ENCODE data around the gene SPON1. TPM values are rescaled to one million over a fixed set of nuclear protein-coding genes. Genes with fewer than 3 reads are reported as not detected.
A peak's percentile ranks its signal among the peaks of the same experiment; 100 is the strongest.

The SPON1 gene
- total and polyA plus RNA-seq, 2 experiments from 2014 or later: 2.9 to 6.4 TPM

DNA sequence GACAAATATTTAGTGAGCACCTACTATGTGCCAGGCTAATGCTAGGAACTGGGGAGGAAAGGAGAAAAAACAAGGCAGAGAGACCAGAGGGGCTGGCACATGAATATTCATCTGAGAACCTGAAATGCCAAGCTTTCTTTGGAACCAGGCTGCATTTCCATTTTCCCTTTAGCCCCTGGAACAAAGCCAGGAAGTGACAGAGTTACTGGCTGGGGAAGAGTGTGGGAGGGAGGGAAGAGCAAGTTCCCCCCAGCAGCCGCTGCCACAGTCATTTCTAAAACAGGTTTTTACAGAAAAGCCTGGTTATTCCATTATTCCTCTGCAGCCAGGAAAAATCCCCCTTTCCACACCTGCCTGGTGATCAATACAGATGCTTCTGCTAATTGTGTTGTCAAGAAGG is 97.0 kb downstream of the SPON1 start:
- Histone ChIP-seq H3K9me2 (ENCODE audit: insufficient read depth) (peaks cover 6% of the 10 kb centered on the region; the same call in 1 of the 2 replicates), H3F3A (replicated peaks; ENCODE audit: low read depth) (no peaks in the 10 kb centered on the region), H3K36me3 (ENCODE audit: insufficient read depth) (no peaks in the 10 kb centered on the region), H3K79me2 (replicated peaks; ENCODE audit: insufficient read depth) (no peaks in the 10 kb centered on the region), H3K4me3 (no peak overlapping the region), H3K27ac (ENCODE audit: low read depth) (no peak overlapping the region), H3K27me3 (ENCODE audit: insufficient read depth) (no peaks in the 10 kb centered on the region), H4K20me1 (replicated peaks; ENCODE audit: insufficient read depth) (no peaks in the 10 kb centered on the region), H3K4me2 (no peak overlapping the region), H3K4me1 (ENCODE audit: insufficient read depth) (peaks cover 4% of the 10 kb centered on the region; the same call in 1 of the 2 replicates), H2AFZ (no peak overlapping the region)
- Mint-ChIP-seq H3K27me3 (ENCODE audit: insufficient read depth, low read depth, poor library complexity) (no peaks in the 10 kb centered on the region), H3K27ac (no peak overlapping the region), H3K4me1 (peaks cover 9% of the 10 kb centered on the region; the same call in 2 of the 3 replicates), H3K4me3 (no peak overlapping the region), H3K9me3 (no peaks in the 10 kb centered on the region), H3K36me3 (ENCODE audit: low read depth) (no peaks in the 10 kb centered on the region)
- peak; percentile 53 for ATAC-seq
- TF ChIP-seq, protein P1, sequence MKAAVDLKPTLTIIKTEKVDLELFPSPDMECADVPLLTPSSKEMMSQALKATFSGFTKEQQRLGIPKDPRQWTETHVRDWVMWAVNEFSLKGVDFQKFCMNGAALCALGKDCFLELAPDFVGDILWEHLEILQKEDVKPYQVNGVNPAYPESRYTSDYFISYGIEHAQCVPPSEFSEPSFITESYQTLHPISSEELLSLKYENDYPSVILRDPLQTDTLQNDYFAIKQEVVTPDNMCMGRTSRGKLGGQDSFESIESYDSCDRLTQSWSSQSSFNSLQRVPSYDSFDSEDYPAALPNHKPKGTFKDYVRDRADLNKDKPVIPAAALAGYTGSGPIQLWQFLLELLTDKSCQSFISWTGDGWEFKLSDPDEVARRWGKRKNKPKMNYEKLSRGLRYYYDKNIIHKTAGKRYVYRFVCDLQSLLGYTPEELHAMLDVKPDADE (IDR thresholded peaks at IDR 0.05): no peak
- TF ChIP-seq ZNF331 (CRISPR knock-in tag; IDR thresholded peaks at IDR 0.05; ENCODE audit: low read depth): no peak
- no peak for TF ChIP-seq JUNB (IDR thresholded peaks at IDR 0.05; ENCODE audit: unreplicated experiment)
- no peak for TF ChIP-seq STAT1 (IDR thresholded peaks at IDR 0.05; ENCODE audit: unreplicated experiment)
- no peak for TF ChIP-seq POLR2AphosphoS5 (IDR thresholded peaks at IDR 0.05; ENCODE audit: low read depth)
- TF ChIP-seq NANOG (IDR thresholded peaks at IDR 0.05; ENCODE audit: borderline replicate concordance): no peak
- TF ChIP-seq EZH2phosphoT487 (IDR thresholded peaks at IDR 0.05; ENCODE audit: unreplicated experiment): no peak
- no peak for TF ChIP-seq ZNF114 (CRISPR knock-in tag; IDR thresholded peaks at IDR 0.05)
- TF ChIP-seq, protein P2, sequence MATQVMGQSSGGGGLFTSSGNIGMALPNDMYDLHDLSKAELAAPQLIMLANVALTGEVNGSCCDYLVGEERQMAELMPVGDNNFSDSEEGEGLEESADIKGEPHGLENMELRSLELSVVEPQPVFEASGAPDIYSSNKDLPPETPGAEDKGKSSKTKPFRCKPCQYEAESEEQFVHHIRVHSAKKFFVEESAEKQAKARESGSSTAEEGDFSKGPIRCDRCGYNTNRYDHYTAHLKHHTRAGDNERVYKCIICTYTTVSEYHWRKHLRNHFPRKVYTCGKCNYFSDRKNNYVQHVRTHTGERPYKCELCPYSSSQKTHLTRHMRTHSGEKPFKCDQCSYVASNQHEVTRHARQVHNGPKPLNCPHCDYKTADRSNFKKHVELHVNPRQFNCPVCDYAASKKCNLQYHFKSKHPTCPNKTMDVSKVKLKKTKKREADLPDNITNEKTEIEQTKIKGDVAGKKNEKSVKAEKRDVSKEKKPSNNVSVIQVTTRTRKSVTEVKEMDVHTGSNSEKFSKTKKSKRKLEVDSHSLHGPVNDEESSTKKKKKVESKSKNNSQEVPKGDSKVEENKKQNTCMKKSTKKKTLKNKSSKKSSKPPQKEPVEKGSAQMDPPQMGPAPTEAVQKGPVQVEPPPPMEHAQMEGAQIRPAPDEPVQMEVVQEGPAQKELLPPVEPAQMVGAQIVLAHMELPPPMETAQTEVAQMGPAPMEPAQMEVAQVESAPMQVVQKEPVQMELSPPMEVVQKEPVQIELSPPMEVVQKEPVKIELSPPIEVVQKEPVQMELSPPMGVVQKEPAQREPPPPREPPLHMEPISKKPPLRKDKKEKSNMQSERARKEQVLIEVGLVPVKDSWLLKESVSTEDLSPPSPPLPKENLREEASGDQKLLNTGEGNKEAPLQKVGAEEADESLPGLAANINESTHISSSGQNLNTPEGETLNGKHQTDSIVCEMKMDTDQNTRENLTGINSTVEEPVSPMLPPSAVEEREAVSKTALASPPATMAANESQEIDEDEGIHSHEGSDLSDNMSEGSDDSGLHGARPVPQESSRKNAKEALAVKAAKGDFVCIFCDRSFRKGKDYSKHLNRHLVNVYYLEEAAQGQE (IDR thresholded peaks at IDR 0.05; ENCODE audit: unreplicated experiment): no peak
- TF ChIP-seq, protein P3, sequence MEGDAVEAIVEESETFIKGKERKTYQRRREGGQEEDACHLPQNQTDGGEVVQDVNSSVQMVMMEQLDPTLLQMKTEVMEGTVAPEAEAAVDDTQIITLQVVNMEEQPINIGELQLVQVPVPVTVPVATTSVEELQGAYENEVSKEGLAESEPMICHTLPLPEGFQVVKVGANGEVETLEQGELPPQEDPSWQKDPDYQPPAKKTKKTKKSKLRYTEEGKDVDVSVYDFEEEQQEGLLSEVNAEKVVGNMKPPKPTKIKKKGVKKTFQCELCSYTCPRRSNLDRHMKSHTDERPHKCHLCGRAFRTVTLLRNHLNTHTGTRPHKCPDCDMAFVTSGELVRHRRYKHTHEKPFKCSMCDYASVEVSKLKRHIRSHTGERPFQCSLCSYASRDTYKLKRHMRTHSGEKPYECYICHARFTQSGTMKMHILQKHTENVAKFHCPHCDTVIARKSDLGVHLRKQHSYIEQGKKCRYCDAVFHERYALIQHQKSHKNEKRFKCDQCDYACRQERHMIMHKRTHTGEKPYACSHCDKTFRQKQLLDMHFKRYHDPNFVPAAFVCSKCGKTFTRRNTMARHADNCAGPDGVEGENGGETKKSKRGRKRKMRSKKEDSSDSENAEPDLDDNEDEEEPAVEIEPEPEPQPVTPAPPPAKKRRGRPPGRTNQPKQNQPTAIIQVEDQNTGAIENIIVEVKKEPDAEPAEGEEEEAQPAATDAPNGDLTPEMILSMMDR (conservative IDR thresholded peaks at IDR 0.05; ENCODE audit: low read depth in 2 of 2): no peak
- no peak for TF ChIP-seq CREB1 (CRISPR knock-in tag; IDR thresholded peaks at IDR 0.05; ENCODE audit: low read depth)
- TF ChIP-seq, protein P4, sequence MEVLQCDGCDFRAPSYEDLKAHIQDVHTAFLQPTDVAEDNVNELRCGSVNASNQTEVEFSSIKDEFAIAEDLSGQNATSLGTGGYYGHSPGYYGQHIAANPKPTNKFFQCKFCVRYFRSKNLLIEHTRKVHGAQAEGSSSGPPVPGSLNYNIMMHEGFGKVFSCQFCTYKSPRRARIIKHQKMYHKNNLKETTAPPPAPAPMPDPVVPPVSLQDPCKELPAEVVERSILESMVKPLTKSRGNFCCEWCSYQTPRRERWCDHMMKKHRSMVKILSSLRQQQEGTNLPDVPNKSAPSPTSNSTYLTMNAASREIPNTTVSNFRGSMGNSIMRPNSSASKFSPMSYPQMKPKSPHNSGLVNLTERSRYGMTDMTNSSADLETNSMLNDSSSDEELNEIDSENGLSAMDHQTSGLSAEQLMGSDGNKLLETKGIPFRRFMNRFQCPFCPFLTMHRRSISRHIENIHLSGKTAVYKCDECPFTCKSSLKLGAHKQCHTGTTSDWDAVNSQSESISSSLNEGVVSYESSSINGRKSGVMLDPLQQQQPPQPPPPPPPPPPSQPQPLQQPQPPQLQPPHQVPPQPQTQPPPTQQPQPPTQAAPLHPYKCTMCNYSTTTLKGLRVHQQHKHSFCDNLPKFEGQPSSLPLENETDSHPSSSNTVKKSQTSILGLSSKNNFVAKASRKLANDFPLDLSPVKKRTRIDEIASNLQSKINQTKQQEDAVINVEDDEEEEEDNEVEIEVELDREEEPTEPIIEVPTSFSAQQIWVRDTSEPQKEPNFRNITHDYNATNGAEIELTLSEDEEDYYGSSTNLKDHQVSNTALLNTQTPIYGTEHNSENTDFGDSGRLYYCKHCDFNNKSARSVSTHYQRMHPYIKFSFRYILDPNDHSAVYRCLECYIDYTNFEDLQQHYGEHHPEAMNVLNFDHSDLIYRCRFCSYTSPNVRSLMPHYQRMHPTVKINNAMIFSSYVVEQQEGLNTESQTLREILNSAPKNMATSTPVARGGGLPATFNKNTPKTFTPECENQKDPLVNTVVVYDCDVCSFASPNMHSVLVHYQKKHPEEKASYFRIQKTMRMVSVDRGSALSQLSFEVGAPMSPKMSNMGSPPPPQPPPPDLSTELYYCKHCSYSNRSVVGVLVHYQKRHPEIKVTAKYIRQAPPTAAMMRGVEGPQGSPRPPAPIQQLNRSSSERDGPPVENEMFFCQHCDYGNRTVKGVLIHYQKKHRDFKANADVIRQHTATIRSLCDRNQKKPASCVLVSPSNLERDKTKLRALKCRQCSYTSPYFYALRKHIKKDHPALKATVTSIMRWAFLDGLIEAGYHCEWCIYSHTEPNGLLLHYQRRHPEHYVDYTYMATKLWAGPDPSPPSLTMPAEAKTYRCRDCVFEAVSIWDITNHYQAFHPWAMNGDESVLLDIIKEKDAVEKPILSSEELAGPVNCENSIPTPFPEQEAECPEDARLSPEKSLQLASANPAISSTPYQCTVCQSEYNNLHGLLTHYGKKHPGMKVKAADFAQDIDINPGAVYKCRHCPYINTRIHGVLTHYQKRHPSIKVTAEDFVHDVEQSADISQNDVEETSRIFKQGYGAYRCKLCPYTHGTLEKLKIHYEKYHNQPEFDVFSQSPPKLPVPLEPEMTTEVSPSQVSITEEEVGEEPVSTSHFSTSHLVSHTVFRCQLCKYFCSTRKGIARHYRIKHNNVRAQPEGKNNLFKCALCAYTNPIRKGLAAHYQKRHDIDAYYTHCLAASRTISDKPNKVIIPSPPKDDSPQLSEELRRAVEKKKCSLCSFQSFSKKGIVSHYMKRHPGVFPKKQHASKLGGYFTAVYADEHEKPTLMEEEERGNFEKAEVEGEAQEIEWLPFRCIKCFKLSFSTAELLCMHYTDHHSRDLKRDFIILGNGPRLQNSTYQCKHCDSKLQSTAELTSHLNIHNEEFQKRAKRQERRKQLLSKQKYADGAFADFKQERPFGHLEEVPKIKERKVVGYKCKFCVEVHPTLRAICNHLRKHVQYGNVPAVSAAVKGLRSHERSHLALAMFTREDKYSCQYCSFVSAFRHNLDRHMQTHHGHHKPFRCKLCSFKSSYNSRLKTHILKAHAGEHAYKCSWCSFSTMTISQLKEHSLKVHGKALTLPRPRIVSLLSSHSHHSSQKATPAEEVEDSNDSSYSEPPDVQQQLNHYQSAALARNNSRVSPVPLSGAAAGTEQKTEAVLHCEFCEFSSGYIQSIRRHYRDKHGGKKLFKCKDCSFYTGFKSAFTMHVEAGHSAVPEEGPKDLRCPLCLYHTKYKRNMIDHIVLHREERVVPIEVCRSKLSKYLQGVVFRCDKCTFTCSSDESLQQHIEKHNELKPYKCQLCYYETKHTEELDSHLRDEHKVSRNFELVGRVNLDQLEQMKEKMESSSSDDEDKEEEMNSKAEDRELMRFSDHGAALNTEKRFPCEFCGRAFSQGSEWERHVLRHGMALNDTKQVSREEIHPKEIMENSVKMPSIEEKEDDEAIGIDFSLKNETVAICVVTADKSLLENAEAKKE (CRISPR knock-in tag; IDR thresholded peaks at IDR 0.05): no peak
- no peak for TF ChIP-seq EZH2 (IDR thresholded peaks at IDR 0.05; ENCODE audit: low read depth, unreplicated experiment)
- DNase-seq (ENCODE audit: low spot score): peak; percentile 50
